H1 (cell line): Measurements from ENCODE around the gene CTNND2. TPM values are rescaled to one million over a fixed set of nuclear protein-coding genes. Genes with fewer than 3 reads are reported as not detected.

Experiments
- NANOG ChIP-seq: IDR thresholded peaks from 2 replicates; pipeline ENCODE4 v1.6.1; 2011; ENCODE audit warnings: low read length, low read depth, mild to moderate bottlenecking, inconsistent platforms; ENCODE audit not compliant: insufficient read depth, poor library complexity, severe bottlenecking
- polyA plus RNA-seq, 7 experiments: library from polyadenylated mRNA; depleted of rRNA in 3 of 7; stranded (reverse) in 5 of 7; unstranded in 2 of 7; fragments of >200 nt in 5 of 7; fragments of 200-250 nt in 2 of 7; gene quantifications; 1 replicate in 5 of 7; 2 replicates in 1 of 7; 4 replicates in 1 of 7; pipeline versions ENCODE4 v1.2.1 to v1.2.3, GENCODE V29; 2011 to 2013; ENCODE audit warnings: missing spikeins in 2 of 7, mixed read lengths in 2 of 7
- total RNA-seq: library from RNA; stranded (reverse); fragmentation: NEBNext Ultra II Directional; extraction: Animal tissue kit (Norgen Biotek cat#: 25700); gene quantifications from 2 replicates; pipeline ENCODE4 v1.2.1, GENCODE V29; 2021
- TF ChIP-seq, protein P1 (sequence below): fragments of 300-600 bp; sonication (generic); IDR thresholded peaks from 2 replicates; pipeline ENCODE4 v1.7.1; 2012; ENCODE audit warnings: low read length, moderate library complexity, mild to moderate bottlenecking, inconsistent platforms; ENCODE audit not compliant: insufficient replicate concordance

CTNND2 gene
- total and polyA plus RNA-seq, 2 of the 8 experiments (the other 6 are each of a cell fraction or from before 2014, with no cell fraction given), result 7.4 to 14.2 TPM

DNA sequence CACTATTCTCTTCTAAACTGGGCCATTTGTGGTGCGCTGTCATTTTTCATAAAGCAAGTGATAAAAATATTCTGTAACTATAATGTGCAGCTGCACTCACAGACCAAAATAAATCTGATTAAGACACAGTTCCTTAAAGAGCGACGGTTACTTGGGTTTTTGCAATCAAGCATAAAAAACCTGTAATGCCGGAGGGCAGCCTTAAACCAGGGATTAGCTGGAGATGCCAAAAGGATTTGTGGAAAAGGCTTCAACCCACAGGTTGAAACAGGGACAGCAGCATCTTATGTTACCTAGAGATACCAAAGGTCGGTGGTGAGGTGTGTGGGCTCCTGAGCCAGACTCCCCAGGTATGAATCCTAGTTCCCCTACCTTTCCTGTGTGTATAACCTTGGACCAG, 49.3 kb downstream of the CTNND2 start (continued):
- TF ChIP-seq, protein P1, sequence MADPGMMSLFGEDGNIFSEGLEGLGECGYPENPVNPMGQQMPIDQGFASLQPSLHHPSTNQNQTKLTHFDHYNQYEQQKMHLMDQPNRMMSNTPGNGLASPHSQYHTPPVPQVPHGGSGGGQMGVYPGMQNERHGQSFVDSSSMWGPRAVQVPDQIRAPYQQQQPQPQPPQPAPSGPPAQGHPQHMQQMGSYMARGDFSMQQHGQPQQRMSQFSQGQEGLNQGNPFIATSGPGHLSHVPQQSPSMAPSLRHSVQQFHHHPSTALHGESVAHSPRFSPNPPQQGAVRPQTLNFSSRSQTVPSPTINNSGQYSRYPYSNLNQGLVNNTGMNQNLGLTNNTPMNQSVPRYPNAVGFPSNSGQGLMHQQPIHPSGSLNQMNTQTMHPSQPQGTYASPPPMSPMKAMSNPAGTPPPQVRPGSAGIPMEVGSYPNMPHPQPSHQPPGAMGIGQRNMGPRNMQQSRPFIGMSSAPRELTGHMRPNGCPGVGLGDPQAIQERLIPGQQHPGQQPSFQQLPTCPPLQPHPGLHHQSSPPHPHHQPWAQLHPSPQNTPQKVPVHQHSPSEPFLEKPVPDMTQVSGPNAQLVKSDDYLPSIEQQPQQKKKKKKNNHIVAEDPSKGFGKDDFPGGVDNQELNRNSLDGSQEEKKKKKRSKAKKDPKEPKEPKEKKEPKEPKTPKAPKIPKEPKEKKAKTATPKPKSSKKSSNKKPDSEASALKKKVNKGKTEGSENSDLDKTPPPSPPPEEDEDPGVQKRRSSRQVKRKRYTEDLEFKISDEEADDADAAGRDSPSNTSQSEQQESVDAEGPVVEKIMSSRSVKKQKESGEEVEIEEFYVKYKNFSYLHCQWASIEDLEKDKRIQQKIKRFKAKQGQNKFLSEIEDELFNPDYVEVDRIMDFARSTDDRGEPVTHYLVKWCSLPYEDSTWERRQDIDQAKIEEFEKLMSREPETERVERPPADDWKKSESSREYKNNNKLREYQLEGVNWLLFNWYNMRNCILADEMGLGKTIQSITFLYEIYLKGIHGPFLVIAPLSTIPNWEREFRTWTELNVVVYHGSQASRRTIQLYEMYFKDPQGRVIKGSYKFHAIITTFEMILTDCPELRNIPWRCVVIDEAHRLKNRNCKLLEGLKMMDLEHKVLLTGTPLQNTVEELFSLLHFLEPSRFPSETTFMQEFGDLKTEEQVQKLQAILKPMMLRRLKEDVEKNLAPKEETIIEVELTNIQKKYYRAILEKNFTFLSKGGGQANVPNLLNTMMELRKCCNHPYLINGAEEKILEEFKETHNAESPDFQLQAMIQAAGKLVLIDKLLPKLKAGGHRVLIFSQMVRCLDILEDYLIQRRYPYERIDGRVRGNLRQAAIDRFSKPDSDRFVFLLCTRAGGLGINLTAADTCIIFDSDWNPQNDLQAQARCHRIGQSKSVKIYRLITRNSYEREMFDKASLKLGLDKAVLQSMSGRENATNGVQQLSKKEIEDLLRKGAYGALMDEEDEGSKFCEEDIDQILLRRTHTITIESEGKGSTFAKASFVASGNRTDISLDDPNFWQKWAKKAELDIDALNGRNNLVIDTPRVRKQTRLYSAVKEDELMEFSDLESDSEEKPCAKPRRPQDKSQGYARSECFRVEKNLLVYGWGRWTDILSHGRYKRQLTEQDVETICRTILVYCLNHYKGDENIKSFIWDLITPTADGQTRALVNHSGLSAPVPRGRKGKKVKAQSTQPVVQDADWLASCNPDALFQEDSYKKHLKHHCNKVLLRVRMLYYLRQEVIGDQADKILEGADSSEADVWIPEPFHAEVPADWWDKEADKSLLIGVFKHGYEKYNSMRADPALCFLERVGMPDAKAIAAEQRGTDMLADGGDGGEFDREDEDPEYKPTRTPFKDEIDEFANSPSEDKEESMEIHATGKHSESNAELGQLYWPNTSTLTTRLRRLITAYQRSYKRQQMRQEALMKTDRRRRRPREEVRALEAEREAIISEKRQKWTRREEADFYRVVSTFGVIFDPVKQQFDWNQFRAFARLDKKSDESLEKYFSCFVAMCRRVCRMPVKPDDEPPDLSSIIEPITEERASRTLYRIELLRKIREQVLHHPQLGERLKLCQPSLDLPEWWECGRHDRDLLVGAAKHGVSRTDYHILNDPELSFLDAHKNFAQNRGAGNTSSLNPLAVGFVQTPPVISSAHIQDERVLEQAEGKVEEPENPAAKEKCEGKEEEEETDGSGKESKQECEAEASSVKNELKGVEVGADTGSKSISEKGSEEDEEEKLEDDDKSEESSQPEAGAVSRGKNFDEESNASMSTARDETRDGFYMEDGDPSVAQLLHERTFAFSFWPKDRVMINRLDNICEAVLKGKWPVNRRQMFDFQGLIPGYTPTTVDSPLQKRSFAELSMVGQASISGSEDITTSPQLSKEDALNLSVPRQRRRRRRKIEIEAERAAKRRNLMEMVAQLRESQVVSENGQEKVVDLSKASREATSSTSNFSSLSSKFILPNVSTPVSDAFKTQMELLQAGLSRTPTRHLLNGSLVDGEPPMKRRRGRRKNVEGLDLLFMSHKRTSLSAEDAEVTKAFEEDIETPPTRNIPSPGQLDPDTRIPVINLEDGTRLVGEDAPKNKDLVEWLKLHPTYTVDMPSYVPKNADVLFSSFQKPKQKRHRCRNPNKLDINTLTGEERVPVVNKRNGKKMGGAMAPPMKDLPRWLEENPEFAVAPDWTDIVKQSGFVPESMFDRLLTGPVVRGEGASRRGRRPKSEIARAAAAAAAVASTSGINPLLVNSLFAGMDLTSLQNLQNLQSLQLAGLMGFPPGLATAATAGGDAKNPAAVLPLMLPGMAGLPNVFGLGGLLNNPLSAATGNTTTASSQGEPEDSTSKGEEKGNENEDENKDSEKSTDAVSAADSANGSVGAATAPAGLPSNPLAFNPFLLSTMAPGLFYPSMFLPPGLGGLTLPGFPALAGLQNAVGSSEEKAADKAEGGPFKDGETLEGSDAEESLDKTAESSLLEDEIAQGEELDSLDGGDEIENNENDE, result no peak
- no peak for TF ChIP-seq NANOG
